ENCODE results near the gene NOS1AP. TPM values are rescaled to one million over a fixed set of nuclear protein-coding genes. Genes with fewer than 3 reads are reported as not detected.

The NOS1AP gene
- total RNA-seq, 1 experiment from 2014 or later = 9.9 TPM

GRCh38 chr1:162251102-162251501 is 181.6 kb downstream of the NOS1AP start:
- CTCF ChIA-PET = no interaction called here
- TF ChIP-seq, protein P1, sequence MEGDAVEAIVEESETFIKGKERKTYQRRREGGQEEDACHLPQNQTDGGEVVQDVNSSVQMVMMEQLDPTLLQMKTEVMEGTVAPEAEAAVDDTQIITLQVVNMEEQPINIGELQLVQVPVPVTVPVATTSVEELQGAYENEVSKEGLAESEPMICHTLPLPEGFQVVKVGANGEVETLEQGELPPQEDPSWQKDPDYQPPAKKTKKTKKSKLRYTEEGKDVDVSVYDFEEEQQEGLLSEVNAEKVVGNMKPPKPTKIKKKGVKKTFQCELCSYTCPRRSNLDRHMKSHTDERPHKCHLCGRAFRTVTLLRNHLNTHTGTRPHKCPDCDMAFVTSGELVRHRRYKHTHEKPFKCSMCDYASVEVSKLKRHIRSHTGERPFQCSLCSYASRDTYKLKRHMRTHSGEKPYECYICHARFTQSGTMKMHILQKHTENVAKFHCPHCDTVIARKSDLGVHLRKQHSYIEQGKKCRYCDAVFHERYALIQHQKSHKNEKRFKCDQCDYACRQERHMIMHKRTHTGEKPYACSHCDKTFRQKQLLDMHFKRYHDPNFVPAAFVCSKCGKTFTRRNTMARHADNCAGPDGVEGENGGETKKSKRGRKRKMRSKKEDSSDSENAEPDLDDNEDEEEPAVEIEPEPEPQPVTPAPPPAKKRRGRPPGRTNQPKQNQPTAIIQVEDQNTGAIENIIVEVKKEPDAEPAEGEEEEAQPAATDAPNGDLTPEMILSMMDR (IDR thresholded peaks at IDR 0.05; ENCODE audit: unreplicated experiment) = no peak
- Mint-ChIP-seq H3K9me3 (ENCODE audit: low read depth, unreplicated experiment) (peaks cover 1% of the 10 kb centered on the region), H3K4me3 (ENCODE audit: low read depth, unreplicated experiment) (no peak overlapping the region), H3K27ac (ENCODE audit: unreplicated experiment) (no peak overlapping the region), H3K4me1 (ENCODE audit: low read depth, unreplicated experiment) (peaks cover 24% of the 10 kb centered on the region), H3K36me3 (ENCODE audit: insufficient read depth, unreplicated experiment) (no peaks in the 10 kb centered on the region), H3K27me3 (ENCODE audit: unreplicated experiment) (no peaks in the 10 kb centered on the region)
- no peak for DNase-seq
- intact Hi-C loops (cut with micrococcal nuclease; ENCODE audit: unreplicated experiment) = no loop called here
- no TSS peak for BruUV-seq (replicated peaks)

- Mint-ChIP-seq H3K36me3 (ENCODE audit: insufficient read depth, unreplicated experiment) (no peaks in the 10 kb centered on the region), H3K9me3 (ENCODE audit: low read depth, unreplicated experiment) (no peaks in the 10 kb centered on the region), H3K4me3 (ENCODE audit: low read depth, unreplicated experiment) (no peak overlapping the region), H3K27me3 (ENCODE audit: unreplicated experiment) (no peaks in the 10 kb centered on the region), H3K27ac (ENCODE audit: unreplicated experiment) (no peak overlapping the region), H3K4me1 (ENCODE audit: low read depth, unreplicated experiment) (peaks cover 13% of the 10 kb centered on the region)
- TF ChIP-seq, protein P1 (IDR thresholded peaks at IDR 0.05; ENCODE audit: unreplicated experiment) = no peak
- BruUV-seq (replicated peaks) = no TSS peak
- CTCF ChIA-PET = interaction anchor here (0.6 kb wide), 1 partner anchor 93 kb away, joined by 3 read pairs; no protein-coding TSS in a partner anchor
- DNase-seq = no peak
- intact Hi-C loops (cut with micrococcal nuclease; ENCODE audit: unreplicated experiment) = no loop called here
Observed at GRCh38 chr1:162252214-162252613, 182.7 kb downstream of the NOS1AP start.

DNA sequence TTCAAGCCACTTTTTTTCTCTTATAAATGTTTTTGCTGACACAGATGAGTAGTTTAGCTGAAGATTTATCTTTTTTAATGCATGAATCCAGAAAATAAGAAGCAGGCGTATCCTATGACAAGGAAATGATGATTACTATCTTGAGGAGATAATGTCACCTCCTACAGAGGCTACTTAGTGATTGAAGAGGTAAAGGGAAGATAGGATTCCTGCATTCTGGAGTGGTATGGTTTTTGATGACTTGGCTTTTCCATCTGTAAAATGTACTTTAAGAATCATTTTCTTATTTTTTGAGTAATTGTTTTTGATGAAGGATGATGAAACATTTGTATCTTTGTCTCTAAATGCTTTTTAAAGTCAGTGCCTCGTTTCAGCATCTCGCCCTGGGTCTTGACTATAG is 184.3 kb downstream of the NOS1AP start:
- BruUV-seq (replicated peaks) = no TSS peak
- Mint-ChIP-seq H3K36me3 (ENCODE audit: insufficient read depth, unreplicated experiment) (no peaks in the 10 kb centered on the region), H3K27ac (ENCODE audit: unreplicated experiment) (no peak overlapping the region), H3K4me3 (ENCODE audit: low read depth, unreplicated experiment) (no peak overlapping the region), H3K4me1 (ENCODE audit: low read depth, unreplicated experiment) (no peaks in the 10 kb centered on the region), H3K27me3 (ENCODE audit: unreplicated experiment) (no peaks in the 10 kb centered on the region), H3K9me3 (ENCODE audit: low read depth, unreplicated experiment) (peaks cover 3% of the 10 kb centered on the region)
- DNase-seq = no peak
- CTCF ChIA-PET = no interaction called here
- intact Hi-C loops (cut with micrococcal nuclease; ENCODE audit: unreplicated experiment) = no loop called here
- TF ChIP-seq, protein P1 (IDR thresholded peaks at IDR 0.05; ENCODE audit: unreplicated experiment) = no peak

GRCh38 chr1:162256287-162256686 is 186.8 kb downstream of the NOS1AP start:
- TF ChIP-seq, protein P1 (IDR thresholded peaks at IDR 0.05; ENCODE audit: unreplicated experiment) = no peak
- no TSS peak for BruUV-seq (replicated peaks)
- intact Hi-C loops (cut with micrococcal nuclease; ENCODE audit: unreplicated experiment) = no loop called here
- peaks cover 5% of the 10 kb centered on the region for H3K9me3 Mint-ChIP-seq (ENCODE audit: low read depth, unreplicated experiment)
- DNase-seq = no peak
- no peaks in the 10 kb centered on the region for H3K36me3 Mint-ChIP-seq (ENCODE audit: insufficient read depth, unreplicated experiment)
- CTCF ChIA-PET = no interaction called here
- no peak overlapping the region for H3K27ac Mint-ChIP-seq (ENCODE audit: unreplicated experiment)
- no peaks in the 10 kb centered on the region for H3K4me1 Mint-ChIP-seq (ENCODE audit: low read depth, unreplicated experiment)
- no peaks in the 10 kb centered on the region for H3K27me3 Mint-ChIP-seq (ENCODE audit: unreplicated experiment)
- no peak overlapping the region for H3K4me3 Mint-ChIP-seq (ENCODE audit: low read depth, unreplicated experiment)

All from Calu3 (cell line).